ENCODE data around the gene KDM4D.

The KDM4D gene

DNA sequence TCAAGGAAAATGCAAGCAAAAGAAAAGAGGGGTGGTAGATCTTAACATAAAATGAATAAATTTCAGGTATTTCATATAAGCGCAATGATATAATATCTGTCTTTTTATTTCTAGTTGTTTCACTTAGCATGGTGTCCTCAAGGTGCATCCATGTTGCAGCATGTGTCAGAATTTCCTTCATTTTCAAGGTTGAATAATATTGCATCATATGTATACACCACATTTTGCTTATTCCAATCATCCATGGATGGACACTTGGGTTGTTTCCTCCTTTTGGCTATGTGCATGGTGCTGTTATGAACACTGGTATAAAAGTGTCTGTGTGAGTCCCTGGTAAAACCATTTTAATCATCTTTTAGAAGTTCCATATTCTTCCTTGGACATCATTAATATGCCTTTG is 68.7 kb downstream of the KDM4D start:
- DNase-seq (ENCODE audit: extremely low read depth, low read depth) = no peak
- no peak overlapping the region for H3K4me3 ChIP-seq (replicated peaks; ENCODE audit: low read depth, low read length)
- TF ChIP-seq, protein P1, sequence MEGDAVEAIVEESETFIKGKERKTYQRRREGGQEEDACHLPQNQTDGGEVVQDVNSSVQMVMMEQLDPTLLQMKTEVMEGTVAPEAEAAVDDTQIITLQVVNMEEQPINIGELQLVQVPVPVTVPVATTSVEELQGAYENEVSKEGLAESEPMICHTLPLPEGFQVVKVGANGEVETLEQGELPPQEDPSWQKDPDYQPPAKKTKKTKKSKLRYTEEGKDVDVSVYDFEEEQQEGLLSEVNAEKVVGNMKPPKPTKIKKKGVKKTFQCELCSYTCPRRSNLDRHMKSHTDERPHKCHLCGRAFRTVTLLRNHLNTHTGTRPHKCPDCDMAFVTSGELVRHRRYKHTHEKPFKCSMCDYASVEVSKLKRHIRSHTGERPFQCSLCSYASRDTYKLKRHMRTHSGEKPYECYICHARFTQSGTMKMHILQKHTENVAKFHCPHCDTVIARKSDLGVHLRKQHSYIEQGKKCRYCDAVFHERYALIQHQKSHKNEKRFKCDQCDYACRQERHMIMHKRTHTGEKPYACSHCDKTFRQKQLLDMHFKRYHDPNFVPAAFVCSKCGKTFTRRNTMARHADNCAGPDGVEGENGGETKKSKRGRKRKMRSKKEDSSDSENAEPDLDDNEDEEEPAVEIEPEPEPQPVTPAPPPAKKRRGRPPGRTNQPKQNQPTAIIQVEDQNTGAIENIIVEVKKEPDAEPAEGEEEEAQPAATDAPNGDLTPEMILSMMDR (IDR thresholded peaks at IDR 0.05; ENCODE audit: low read depth, low read length, missing control alignments) = no peak

DNA sequence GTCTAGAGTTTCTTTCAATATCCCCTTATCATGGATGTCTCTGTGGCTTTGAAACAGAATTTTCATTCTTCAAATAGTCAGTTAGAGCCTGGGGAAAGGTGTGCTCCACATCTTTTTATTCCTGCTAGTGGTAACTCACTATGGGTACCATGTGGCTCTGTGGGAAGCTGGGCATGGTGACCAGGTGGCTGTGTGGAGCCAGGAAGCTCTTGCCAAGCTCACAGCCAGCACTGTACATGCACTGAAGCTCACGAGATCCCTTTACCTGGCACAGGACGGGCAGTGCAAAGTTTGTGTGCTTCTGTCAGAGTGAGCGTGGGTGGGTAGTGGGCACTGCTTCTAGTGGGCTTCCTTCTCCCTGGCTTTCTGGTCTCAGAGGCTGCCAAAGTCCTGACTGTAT is 69.4 kb downstream of the KDM4D start:
- no peak for DNase-seq (ENCODE audit: extremely low read depth, low read depth)
- no peak overlapping the region for H3K4me3 ChIP-seq (replicated peaks; ENCODE audit: low read depth, low read length)
- TF ChIP-seq, protein P1 (IDR thresholded peaks at IDR 0.05; ENCODE audit: low read depth, low read length, missing control alignments) = no peak

DNA sequence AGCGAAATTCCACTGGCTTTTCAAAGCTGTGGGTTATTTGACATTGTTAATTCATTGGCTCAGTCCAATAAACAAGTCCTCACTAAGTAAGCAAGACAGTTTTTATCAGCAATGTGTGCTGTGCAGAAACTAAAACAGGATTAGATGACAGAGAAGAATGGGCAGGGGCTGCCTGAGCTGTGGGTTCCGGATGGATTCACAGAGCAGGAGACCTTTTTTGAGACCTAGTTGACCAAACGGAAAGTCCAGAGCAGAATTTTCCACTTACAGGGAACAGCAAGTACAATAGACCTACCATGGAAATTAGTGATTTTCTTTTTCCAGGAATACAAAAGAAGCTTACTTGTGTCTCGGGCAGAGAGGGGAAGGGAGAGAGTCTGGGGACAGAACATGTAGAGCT is 70.5 kb downstream of the KDM4D start:
- TF ChIP-seq, protein P1 (IDR thresholded peaks at IDR 0.05; ENCODE audit: low read depth, low read length, missing control alignments) = no peak

DNA sequence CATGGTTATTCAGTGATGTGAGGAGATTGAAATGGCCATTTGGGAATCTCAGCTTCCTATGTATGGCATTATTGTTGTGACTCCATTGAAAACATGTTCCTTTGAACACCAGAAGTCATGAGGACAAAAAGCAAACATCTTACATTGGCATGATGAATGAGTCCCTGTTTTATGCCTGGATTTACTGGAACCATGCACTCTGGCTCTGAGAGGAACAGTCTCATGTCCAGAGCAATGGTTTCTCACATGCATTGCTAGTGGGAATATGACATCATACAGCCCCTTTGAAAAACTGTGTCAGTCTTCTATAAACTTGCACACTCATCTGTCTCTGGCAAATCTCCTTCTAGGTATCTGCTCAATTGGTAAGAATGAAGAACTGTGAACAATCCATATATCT is 72.3 kb downstream of the KDM4D start:
- TF ChIP-seq, protein P1 (IDR thresholded peaks at IDR 0.05; ENCODE audit: low read depth, low read length, missing control alignments) = no peak
- H3K4me3 ChIP-seq (replicated peaks; ENCODE audit: low read depth, low read length) = no peak overlapping the region
- DNase-seq (ENCODE audit: extremely low read depth, low read depth) = no peak

More for the DNA sequence above, 70.5 kb downstream of the KDM4D start:
- H3K4me3 ChIP-seq (replicated peaks; ENCODE audit: low read depth, low read length) = no peak overlapping the region
- no peak for DNase-seq (ENCODE audit: extremely low read depth, low read depth)

Measured in HFF-Myc (cell line).